Measurements from ENCODE around the gene GRB2. TPM values are rescaled to one million over a fixed set of nuclear protein-coding genes. Genes with fewer than 3 reads are reported as not detected.

Gene GRB2
- total and polyA plus RNA-seq, 7 donors = 39.5 to 71.6 (median 65.0) TPM

DNA sequence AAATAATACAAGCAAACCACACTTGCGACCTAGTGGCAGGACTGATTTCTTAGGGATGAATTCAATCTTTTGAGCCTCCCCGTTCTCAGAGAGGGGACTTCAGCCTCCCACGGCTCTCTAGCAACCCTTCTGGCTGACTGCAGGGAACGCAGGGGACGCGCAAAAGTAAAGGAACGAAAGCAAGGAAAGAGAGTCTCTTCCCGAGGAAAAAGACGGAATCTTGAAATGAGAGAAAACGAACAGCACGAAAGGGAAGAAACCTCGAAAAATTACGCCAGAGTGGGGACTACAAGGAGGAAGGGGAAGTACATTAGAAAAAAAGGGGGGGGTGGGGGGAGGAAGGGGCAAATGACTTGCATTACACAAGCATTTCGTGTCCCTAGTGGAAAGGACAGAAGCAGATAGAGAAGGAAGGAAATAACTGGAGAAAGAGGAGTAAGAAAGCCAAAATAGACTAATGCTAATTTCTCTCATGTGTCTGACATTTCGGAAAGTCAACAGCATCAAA, 1.2 kb downstream of the GRB2 start:
- H3K27ac ChIP-seq = peak overlapping the region; percentile 97
- H3K4me1 ChIP-seq = peaks cover 22% of the 10 kb centered on the region
- no peaks in the 10 kb centered on the region for H3K9me3 ChIP-seq
- WGBS, 3 donors = 0 to 1% (median 1%) methylated on average over 15 of the region's 15 CpGs
- TF ChIP-seq, protein P1, sequence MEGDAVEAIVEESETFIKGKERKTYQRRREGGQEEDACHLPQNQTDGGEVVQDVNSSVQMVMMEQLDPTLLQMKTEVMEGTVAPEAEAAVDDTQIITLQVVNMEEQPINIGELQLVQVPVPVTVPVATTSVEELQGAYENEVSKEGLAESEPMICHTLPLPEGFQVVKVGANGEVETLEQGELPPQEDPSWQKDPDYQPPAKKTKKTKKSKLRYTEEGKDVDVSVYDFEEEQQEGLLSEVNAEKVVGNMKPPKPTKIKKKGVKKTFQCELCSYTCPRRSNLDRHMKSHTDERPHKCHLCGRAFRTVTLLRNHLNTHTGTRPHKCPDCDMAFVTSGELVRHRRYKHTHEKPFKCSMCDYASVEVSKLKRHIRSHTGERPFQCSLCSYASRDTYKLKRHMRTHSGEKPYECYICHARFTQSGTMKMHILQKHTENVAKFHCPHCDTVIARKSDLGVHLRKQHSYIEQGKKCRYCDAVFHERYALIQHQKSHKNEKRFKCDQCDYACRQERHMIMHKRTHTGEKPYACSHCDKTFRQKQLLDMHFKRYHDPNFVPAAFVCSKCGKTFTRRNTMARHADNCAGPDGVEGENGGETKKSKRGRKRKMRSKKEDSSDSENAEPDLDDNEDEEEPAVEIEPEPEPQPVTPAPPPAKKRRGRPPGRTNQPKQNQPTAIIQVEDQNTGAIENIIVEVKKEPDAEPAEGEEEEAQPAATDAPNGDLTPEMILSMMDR (IDR thresholded peaks at IDR 0.05) = peak; percentile 74
- H3K27me3 ChIP-seq (ENCODE audit: insufficient read depth in 3 of 3, low read length in 2 of 3) = no peaks in the 10 kb centered on the region
- intact Hi-C loops (cut with DNase I) = loop anchor here (1.0 to 2.0 kb wide), 3 partner anchors 81 to 115 kb away; partner anchors contain the start of gene SLC25A19 (in 1 of the 2)
- ATAC-seq = peak in 2 of 4 donors; percentile 43 to 62
- peak; percentile 48 to 75 for DNase-seq
- H3K4me3 ChIP-seq = peak overlapping the region; percentile 99
- H3K36me3 ChIP-seq (ENCODE audit: insufficient read depth in 1 of 2, low read depth in 1 of 2) = no peaks in the 10 kb centered on the region

GRCh38 chr17:75403131-75403530, 2.3 kb downstream of the GRB2 start:
- Histone ChIP-seq H3K9me3 (no peaks in the 10 kb centered on the region), H3K27ac (peak overlapping the region; percentile 97), H3K36me3 (ENCODE audit: insufficient read depth in 1 of 2, low read depth in 1 of 2) (no peaks in the 10 kb centered on the region), H3K4me3 (peak overlapping the region; percentile 99), H3K27me3 (ENCODE audit: insufficient read depth in 3 of 3, low read length in 2 of 3) (no peaks in the 10 kb centered on the region), H3K4me1 (peaks cover 22% of the 10 kb centered on the region)
- intact Hi-C loops (cut with DNase I) = no loop called here
- 58 to 76% (median 62%) methylated on average over 5 of the region's 5 CpGs for WGBS, 3 donors
- TF ChIP-seq, protein P1 (IDR thresholded peaks at IDR 0.05) = no peak
- no peak for DNase-seq
- no peak for ATAC-seq

DNA sequence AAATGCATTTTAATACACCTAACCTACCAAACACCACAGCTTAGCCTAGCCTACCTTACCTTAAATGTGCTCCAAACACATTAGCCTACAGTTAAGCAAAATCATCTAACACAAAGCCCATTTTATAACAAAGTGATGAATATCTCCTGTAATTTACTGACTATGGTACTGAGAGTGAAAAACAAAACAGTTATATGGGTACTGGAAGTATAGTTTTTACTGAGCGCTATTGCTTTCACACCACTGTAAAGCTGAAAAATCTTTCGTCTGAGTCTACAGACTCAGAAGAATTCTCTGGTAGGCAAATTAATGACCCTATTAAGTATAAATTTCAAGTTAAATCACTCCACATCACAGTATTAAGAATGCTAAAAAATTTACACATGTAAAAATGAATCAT, 3.5 kb downstream of the GRB2 start:
- Histone ChIP-seq H3K27ac (no peak overlapping the region), H3K27me3 (ENCODE audit: insufficient read depth in 3 of 3, low read length in 2 of 3) (no peaks in the 10 kb centered on the region), H3K36me3 (ENCODE audit: insufficient read depth in 1 of 2, low read depth in 1 of 2) (no peaks in the 10 kb centered on the region), H3K4me3 (no peak overlapping the region), H3K9me3 (no peaks in the 10 kb centered on the region), H3K4me1 (peaks cover 22% of the 10 kb centered on the region)
- no peak for DNase-seq
- 91 to 92% (median 92%) methylated on average over 2 of the region's 2 CpGs for WGBS, 3 donors
- no peak for ATAC-seq
- intact Hi-C loops (cut with DNase I) = no loop called here
- TF ChIP-seq, protein P1 (IDR thresholded peaks at IDR 0.05) = no peak

- no peaks in the 10 kb centered on the region for H3K36me3 ChIP-seq (ENCODE audit: insufficient read depth in 1 of 2, low read depth in 1 of 2)
- H3K4me1 ChIP-seq = peaks cover 33% of the 10 kb centered on the region
- no peak for DNase-seq
- H3K9me3 ChIP-seq = no peaks in the 10 kb centered on the region
- intact Hi-C loops (cut with DNase I) = no loop called here
- no peak for ATAC-seq
- 93 to 96% (median 94%) methylated on average over 8 of the region's 8 CpGs for WGBS, 3 donors
- no peak overlapping the region for H3K4me3 ChIP-seq
- TF ChIP-seq, protein P1 (IDR thresholded peaks at IDR 0.05) = no peak
- H3K27ac ChIP-seq = no peak overlapping the region
- no peaks in the 10 kb centered on the region for H3K27me3 ChIP-seq (ENCODE audit: insufficient read depth in 3 of 3, low read length in 2 of 3)
Measured at GRCh38 chr17:75400326-75400939, 5.0 kb downstream of the GRB2 start.
